ENCODE results near the gene CCDC15.

The CCDC15 gene, protein sequence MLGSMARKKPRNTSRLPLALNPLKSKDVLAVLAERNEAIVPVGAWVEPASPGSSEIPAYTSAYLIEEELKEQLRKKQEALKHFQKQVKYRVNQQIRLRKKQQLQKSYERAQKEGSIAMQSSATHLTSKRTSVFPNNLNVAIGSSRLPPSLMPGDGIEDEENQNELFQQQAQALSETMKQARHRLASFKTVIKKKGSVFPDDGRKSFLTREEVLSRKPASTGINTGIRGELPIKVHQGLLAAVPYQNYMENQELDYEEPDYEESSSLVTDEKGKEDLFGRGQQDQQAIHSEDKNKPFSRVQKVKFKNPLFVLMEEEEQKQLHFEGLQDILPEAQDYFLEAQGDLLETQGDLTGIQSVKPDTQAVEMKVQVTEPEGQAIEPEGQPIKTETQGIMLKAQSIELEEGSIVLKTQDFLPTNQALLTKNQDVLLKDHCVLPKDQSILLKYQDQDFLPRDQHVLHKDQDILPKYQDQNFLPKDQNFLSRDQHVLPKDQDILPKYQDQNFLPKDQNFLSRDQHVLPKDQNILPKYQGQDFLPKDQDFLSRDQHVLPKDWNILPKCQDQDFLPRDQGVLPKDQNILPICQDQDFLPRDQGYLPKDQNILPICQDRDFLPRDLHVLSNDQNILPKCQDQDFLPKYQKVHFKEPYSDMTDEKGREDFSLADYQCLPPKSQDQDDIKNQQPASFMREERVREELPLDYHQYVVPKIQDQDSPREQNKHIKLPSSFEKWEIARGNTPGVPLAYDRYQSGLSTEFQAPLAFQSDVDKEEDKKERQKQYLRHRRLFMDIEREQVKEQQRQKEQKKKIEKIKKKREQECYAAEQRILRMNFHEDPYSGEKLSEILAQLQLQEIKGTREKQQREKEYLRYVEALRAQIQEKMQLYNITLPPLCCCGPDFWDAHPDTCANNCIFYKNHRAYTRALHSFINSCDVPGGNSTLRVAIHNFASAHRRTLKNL

DNA sequence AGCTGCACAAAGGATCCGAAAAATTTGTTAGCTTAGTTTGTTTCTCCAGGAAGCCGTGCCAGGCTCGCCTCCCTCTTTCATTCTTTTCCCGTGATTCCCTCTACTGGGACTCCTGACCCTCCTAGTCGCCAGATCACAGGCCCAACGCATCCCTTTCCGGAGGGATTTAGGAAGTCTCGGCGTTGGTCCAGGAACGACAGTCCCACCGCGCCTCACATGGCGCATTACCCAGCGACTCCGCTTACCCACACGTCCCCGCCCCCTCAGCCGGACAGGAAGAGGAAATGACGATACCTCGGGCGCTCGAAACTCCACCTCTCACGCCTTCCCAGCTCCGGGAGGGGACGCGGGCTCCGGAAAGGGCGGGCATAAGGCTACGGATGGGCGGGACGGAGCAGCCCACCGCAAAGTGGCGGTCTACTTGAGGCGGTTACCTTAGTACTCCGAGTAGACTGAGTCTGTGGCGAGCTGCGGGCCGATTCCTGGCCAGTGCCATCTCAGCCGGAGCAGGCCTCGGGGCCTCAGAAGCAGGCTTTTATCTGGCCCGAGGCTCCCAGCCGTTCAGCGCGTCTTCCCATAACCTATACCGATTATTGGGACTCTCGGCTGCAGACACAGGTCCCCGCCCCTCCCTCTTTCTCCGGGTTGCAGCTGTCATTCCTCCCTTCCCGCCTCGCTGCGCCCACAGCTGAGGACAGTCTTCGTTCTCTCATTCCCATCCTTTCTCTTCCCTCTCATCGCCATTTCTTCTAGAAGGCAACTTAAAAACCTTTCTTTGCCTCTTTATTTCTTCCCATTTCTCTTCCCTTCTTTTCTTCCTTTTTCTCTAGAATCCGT lies at the start of gene CCDC15:
CCDC15 (plus strand) TSS at position 450 of the 837 bp plus-strand sequence. CDS start 531 bp downstream, outside the sequence.
- TF ChIP-seq EZH2 (optimal IDR thresholded peaks at IDR 0.05; ENCODE audit: low read depth, low read length) (no peak), EZH2phosphoT487 (IDR thresholded peaks at IDR 0.05; ENCODE audit: low read length) (no peak)
- TF ChIP-seq, protein P1, sequence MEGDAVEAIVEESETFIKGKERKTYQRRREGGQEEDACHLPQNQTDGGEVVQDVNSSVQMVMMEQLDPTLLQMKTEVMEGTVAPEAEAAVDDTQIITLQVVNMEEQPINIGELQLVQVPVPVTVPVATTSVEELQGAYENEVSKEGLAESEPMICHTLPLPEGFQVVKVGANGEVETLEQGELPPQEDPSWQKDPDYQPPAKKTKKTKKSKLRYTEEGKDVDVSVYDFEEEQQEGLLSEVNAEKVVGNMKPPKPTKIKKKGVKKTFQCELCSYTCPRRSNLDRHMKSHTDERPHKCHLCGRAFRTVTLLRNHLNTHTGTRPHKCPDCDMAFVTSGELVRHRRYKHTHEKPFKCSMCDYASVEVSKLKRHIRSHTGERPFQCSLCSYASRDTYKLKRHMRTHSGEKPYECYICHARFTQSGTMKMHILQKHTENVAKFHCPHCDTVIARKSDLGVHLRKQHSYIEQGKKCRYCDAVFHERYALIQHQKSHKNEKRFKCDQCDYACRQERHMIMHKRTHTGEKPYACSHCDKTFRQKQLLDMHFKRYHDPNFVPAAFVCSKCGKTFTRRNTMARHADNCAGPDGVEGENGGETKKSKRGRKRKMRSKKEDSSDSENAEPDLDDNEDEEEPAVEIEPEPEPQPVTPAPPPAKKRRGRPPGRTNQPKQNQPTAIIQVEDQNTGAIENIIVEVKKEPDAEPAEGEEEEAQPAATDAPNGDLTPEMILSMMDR (IDR thresholded peaks at IDR 0.05; ENCODE audit: low read length): no peak
- no peaks in the 10 kb centered on the region for H4K20me1 ChIP-seq (ENCODE audit: insufficient read depth, low read length)
- H3K4me2 ChIP-seq (ENCODE audit: low read depth, low read length): peak within 1 kb of the TSS; percentile 90
- peak within 1 kb of the TSS; percentile 76 for H3K4me3 ChIP-seq (ENCODE audit: low read length)
- no peaks in the 10 kb centered on the region for H3K36me3 ChIP-seq (replicated peaks; ENCODE audit: insufficient read depth, low read length)
- H3K27ac ChIP-seq (ENCODE audit: low read length): peak within 1 kb of the TSS; percentile 70
- peak within 1 kb of the TSS; percentile 94 for H2AFZ ChIP-seq (ENCODE audit: low read length)
- peak within 1 kb of the TSS; percentile 71 for H3K9ac ChIP-seq (ENCODE audit: low read length)
- H3K9me2 ChIP-seq (replicated peaks; ENCODE audit: insufficient read depth, low read length): no peaks in the 10 kb centered on the region
- H3K27me3 ChIP-seq (replicated peaks; ENCODE audit: insufficient read depth, low read length): peaks cover 8% of the 10 kb centered on the region
- no peaks in the 10 kb centered on the region for H3K4me1 ChIP-seq (ENCODE audit: low read length)
- peaks cover 4% of the 10 kb centered on the region; the same call in 1 of the 2 replicates for H3F3A ChIP-seq (ENCODE audit: insufficient read depth, low read length)
- H3K79me2 ChIP-seq (ENCODE audit: low read length): no peaks in the 10 kb centered on the region
- H3K9me3 ChIP-seq (replicated peaks; ENCODE audit: insufficient read depth, low read length): no peaks in the 10 kb centered on the region
- DNase-seq: peak; percentile 98

DNA sequence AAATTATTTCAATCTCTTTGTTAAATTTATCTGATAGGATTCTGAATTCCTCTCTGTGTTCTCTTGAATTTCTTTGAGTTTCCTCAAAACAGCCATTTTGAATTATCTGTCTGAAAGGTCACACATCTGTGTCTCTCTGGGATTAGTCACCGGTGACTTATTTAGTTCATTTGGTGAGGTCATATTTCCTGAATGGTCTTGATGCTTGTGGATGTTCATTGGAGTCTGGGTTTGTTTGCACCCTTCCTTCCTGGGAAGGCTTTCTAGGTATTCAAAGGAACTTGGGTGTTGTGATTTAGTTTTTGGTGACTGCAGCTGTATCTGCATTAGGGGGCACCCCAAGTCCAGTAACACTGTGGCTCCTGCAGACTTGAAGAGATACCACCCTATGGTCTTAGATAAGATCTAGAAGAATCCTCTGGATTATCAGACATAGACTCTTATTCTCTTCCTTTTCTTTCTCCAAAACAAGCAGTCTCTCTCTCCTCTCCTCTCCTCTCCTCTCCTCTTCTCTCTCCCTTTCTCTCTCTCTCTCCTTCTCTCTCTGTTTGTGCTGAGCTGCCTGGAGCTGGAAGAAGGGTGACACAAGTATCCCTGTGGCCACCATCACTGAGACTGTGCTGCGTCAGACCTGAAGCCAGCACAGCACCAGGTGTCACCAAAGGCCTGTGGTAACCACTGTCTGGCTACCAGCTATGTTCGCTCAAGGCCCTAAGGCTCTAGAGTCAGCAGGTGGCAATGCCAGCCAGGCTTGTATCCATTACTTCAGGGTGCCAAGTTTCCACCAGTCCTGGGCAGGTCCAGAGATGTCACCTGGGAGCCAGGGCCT lies 38.2 kb upstream of the CCDC15 start:
- no peaks in the 10 kb centered on the region for H3K79me2 ChIP-seq (ENCODE audit: low read length)
- no peak for TF ChIP-seq EZH2phosphoT487 (IDR thresholded peaks at IDR 0.05; ENCODE audit: low read length)
- TF ChIP-seq, protein P1 (IDR thresholded peaks at IDR 0.05; ENCODE audit: low read length): peak; percentile 44
- peak overlapping the region; percentile 12; the same call in 1 of the 2 replicates for H3K27ac ChIP-seq (ENCODE audit: low read length)
- H3K27me3 ChIP-seq (replicated peaks; ENCODE audit: insufficient read depth, low read length): no peaks in the 10 kb centered on the region
- H4K20me1 ChIP-seq (ENCODE audit: insufficient read depth, low read length): no peaks in the 10 kb centered on the region
- H3K9me2 ChIP-seq (replicated peaks; ENCODE audit: insufficient read depth, low read length): no peaks in the 10 kb centered on the region
- H3F3A ChIP-seq (ENCODE audit: insufficient read depth, low read length): no peaks in the 10 kb centered on the region
- H2AFZ ChIP-seq (ENCODE audit: low read length): 0 out of 2 replicates have a peak overlapping the region, but pooled peaks have one; percentile 22
- H3K4me3 ChIP-seq (ENCODE audit: low read length): no peak overlapping the region
- H3K36me3 ChIP-seq (replicated peaks; ENCODE audit: insufficient read depth, low read length): no peaks in the 10 kb centered on the region
- H3K9me3 ChIP-seq (replicated peaks; ENCODE audit: insufficient read depth, low read length): no peaks in the 10 kb centered on the region
- peak overlapping the region; percentile 16; the same call in 1 of the 2 replicates for H3K4me2 ChIP-seq (ENCODE audit: low read depth, low read length)
- H3K9ac ChIP-seq (ENCODE audit: low read length): no peak overlapping the region
- DNase-seq: peak; percentile 55
- H3K4me1 ChIP-seq (ENCODE audit: low read length): peaks cover 18% of the 10 kb centered on the region

GRCh38 chr11:124916370-124916710 lies 37.7 kb upstream of the CCDC15 start:
- DNase-seq: no peak
- Histone ChIP-seq H3K4me2 (ENCODE audit: low read depth, low read length) (no peak overlapping the region), H3K36me3 (replicated peaks; ENCODE audit: insufficient read depth, low read length) (no peaks in the 10 kb centered on the region), H3K9ac (ENCODE audit: low read length) (no peak overlapping the region), H3F3A (ENCODE audit: insufficient read depth, low read length) (no peaks in the 10 kb centered on the region), H3K9me3 (replicated peaks; ENCODE audit: insufficient read depth, low read length) (no peaks in the 10 kb centered on the region), H4K20me1 (ENCODE audit: insufficient read depth, low read length) (no peaks in the 10 kb centered on the region), H3K4me1 (ENCODE audit: low read length) (peaks cover 18% of the 10 kb centered on the region), H3K9me2 (replicated peaks; ENCODE audit: insufficient read depth, low read length) (no peaks in the 10 kb centered on the region), H2AFZ (ENCODE audit: low read length) (no peak overlapping the region), H3K27me3 (replicated peaks; ENCODE audit: insufficient read depth, low read length) (peaks cover under 1% of the 10 kb centered on the region; the same call in 1 of the 2 replicates), H3K27ac (ENCODE audit: low read length) (no peak overlapping the region), H3K4me3 (ENCODE audit: low read length) (no peak overlapping the region), H3K79me2 (ENCODE audit: low read length) (no peaks in the 10 kb centered on the region)
- no peak for TF ChIP-seq EZH2 (optimal IDR thresholded peaks at IDR 0.05; ENCODE audit: low read depth, low read length)
- no peak for TF ChIP-seq EZH2phosphoT487 (IDR thresholded peaks at IDR 0.05; ENCODE audit: low read length)
- TF ChIP-seq, protein P1 (IDR thresholded peaks at IDR 0.05; ENCODE audit: low read length): no peak
